DND-41 (cell line): Measurements from ENCODE around the gene SIK1.
"Not testable (repeated sequence)": the region's sequence is repeated elsewhere in the genome, so short reads cannot be mapped to it uniquely, and the experiment has no call there.

Experiments
- EZH2 ChIP-seq: IDR thresholded peaks from 3 replicates; pipeline ENCODE4 v1.6.1; 2012; ENCODE audit warnings: borderline replicate concordance, low read depth, mild to moderate bottlenecking, moderate library complexity, low read length, inconsistent platforms; ENCODE audit not compliant: severe bottlenecking
- TF ChIP-seq, protein P1 (sequence below): IDR thresholded peaks from 2 replicates; pipeline ENCODE4 v1.5.1; 2012; ENCODE audit warnings: borderline replicate concordance, low read length, moderate library complexity, mild to moderate bottlenecking; ENCODE audit not compliant: poor library complexity, severe bottlenecking; ENCODE audit errors: extremely low read depth

DNA sequence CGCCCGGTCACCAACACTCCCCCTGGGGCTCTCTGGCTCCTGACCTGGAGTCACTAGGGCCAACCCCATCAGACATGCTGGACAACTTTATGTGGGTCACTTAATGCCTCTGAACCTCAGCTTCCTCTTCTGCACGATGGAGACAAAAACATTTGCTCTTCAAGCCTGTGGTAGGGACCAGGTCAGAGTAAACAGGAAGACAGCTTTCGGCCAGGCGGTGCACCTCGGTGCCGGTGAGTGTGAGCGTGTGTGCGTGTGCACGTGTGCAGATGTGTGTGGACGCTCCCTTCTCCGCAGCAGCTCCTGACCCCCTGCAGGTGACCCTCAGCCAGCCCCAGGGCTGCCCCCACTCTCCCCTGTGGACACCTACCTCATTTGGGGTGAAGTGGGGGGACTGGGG, 28.4 kb downstream of the SIK1 start:
- TF ChIP-seq, protein P1, sequence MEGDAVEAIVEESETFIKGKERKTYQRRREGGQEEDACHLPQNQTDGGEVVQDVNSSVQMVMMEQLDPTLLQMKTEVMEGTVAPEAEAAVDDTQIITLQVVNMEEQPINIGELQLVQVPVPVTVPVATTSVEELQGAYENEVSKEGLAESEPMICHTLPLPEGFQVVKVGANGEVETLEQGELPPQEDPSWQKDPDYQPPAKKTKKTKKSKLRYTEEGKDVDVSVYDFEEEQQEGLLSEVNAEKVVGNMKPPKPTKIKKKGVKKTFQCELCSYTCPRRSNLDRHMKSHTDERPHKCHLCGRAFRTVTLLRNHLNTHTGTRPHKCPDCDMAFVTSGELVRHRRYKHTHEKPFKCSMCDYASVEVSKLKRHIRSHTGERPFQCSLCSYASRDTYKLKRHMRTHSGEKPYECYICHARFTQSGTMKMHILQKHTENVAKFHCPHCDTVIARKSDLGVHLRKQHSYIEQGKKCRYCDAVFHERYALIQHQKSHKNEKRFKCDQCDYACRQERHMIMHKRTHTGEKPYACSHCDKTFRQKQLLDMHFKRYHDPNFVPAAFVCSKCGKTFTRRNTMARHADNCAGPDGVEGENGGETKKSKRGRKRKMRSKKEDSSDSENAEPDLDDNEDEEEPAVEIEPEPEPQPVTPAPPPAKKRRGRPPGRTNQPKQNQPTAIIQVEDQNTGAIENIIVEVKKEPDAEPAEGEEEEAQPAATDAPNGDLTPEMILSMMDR, result not testable (repeated sequence)
- not testable (repeated sequence) for TF ChIP-seq EZH2
